NCI-H1930 (cell line): ENCODE data around the gene DCTN1.
"Not testable (repeated sequence)": the region's sequence is repeated elsewhere in the genome, so short reads cannot be mapped to it uniquely, and the experiment has no call there.

Experiments
- DNase-seq, 2 experiments: peaks; one replicate each; lab custom pipeline; 2025; lab: John Stamatoyannopoulos, UW

The DCTN1 gene

GRCh38 chr2:74369976-74370375 lies 10.1 kb downstream of the DCTN1 start:
- DNase-seq: no peak

DNA sequence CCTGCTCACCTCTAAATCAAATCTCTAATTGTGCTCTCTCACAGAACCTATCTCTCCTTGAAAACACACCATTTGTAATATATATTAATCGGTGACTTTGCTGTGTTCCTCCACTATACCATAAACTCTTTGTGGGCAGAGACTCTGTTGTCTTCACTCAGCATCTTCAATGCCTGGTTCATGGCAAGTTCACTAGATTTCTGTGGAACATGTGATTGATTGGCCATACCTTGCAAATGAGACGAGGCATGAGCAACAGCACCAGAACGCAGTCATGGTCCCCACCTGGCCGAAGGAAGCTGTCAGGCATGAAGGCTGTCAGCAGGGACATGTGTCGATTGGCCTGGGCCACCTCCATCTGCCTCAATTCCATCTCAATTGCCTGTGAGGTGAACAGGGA lies 11.6 kb downstream of the DCTN1 start:
- DNase-seq: no peak

- DNase-seq: no peak
Measured at GRCh38 chr2:74367789-74368188, 12.3 kb downstream of the DCTN1 start.

DNA sequence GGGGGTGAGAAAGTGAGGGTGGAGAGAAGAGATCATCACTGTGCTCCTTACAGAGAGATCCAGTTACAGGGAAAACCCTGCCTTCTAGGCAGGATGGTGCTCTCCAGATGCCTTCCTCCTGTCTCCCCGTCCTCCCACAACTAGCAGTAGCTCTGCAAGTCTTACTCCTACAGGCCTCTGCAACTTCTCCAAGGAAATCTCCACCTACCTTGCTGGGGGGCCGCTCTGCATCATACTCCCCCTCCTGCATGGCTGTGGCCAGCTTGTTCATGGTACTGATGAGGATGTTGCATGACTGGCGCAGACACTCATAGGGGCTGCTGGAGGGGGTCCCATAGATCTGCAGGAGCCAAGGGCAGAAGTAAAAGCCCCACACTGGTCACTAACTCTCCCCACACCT lies 14.1 kb downstream of the DCTN1 start:
- no peak for DNase-seq

- DNase-seq: no peak
Measured at GRCh38 chr2:74364533-74365505, 15.3 kb downstream of the DCTN1 start.

GRCh38 chr2:74361327-74361726 lies 18.8 kb downstream of the DCTN1 start:
- DNase-seq: no peak

DNA sequence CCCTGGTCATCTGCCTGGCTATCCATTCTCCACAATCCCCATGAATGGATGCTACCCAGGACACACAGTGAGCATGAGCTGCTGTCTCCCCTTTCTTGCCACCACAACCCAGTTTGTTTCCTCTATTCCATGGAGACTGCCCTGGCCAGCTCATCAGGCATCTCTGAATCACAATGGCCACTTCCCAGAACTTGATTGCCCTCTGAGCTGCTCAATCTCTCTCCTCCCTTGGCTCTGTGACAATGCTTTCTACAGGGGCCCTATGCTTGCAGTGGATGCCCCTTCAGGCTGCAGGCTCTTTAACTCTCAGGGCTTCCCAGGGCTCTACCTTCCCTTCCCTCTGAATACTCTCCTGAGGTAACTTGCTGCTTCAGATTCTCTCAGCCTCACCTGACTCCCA lies 22.5 kb downstream of the DCTN1 start:
- DNase-seq: no peak

DNA sequence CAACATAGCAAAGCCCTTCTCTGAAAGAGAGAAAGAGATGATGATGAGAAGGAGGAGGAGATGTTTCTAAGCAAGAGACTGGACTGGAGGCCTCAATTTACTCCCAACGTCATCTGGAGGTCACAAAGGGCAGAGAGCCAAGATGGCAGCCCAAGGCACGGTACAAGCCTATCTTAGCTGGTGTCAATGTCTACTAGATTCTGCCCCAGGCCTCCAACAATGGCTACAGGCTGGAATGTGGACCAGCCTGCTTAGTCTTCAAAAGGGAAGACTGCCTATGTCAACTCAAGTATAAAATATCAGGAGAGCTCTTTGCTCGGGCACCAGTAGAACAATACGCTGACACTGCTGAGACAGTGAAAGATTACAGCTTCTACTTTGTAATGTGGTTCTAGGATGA lies 30.2 kb downstream of the DCTN1 start:
- DNase-seq: no peak

GRCh38 chr2:74347742-74348141 lies 32.4 kb downstream of the DCTN1 start:
- no peak for DNase-seq

DNA sequence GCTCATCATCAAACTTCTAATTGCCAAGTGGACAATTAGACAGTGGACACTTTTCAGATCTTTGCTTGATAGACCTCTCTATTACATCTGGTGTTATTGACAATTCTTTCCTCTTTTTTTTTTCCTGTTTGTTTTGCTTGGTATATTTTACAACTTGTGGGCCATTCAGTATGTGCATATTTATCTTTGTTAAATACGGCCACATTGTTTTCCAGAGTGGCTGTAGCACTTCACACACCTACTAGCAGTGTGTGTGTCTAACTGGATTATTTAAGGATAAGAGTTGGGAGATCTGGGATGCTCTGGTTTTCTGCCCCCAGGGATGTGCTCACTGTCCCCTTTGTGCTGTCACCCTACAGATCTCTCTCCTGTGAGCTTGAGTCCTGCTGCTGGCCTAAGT lies 32.8 kb downstream of the DCTN1 start:
- DNase-seq: no peak

- no peak for DNase-seq
Measured at GRCh38 chr2:74345272-74345943, 34.7 kb downstream of the DCTN1 start.

DNA sequence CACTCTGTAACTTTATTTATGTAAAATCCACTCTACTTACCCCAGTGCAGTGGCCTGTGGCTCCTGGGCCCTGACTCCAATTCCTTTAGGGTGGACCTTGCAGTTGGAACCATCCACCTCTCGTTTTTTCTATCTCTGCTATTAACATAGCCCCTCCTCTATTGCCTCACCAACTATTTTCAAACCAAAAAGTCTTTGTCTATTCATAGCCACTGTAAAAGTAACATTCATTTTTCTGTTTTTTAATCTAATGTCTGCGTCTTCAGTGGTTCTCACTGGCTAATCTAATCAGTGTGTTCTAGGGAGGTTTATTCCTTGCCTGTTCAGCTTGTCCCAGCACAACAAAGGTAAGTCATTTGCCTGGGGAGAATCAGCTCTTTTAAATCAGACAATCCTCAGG lies 36.8 kb downstream of the DCTN1 start, which contains the start of gene SLC4A5:
SLC4A5 (minus strand) TSS at position 101 of the 400 bp plus-strand sequence. CDS start 28,393 bp downstream, outside the sequence.
- no peak for DNase-seq

- DNase-seq: not testable (repeated sequence)
Measured at GRCh38 chr2:74336227-74336626, 43.9 kb downstream of the DCTN1 start.

DNA sequence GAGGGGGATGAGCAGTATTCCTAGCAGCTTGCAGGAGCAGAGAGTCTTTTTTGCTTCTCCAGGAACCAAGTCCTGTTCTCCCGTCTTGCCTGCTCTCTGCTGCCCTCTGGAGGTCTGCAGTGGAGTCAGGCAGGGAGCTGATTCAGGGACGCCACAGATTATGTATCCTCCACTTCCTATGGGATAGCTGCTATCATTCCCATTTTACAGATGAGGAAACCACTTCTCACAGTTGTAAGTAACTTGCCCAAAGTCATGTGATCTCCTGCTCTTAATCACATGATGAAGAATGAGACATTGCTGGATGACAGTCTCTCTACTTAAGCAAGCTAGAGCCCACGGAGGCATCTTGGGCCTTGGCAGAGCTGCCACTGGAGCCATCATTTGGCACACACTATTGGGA lies 45.2 kb downstream of the DCTN1 start:
- DNase-seq: peak; percentile 29 to 65

DNA sequence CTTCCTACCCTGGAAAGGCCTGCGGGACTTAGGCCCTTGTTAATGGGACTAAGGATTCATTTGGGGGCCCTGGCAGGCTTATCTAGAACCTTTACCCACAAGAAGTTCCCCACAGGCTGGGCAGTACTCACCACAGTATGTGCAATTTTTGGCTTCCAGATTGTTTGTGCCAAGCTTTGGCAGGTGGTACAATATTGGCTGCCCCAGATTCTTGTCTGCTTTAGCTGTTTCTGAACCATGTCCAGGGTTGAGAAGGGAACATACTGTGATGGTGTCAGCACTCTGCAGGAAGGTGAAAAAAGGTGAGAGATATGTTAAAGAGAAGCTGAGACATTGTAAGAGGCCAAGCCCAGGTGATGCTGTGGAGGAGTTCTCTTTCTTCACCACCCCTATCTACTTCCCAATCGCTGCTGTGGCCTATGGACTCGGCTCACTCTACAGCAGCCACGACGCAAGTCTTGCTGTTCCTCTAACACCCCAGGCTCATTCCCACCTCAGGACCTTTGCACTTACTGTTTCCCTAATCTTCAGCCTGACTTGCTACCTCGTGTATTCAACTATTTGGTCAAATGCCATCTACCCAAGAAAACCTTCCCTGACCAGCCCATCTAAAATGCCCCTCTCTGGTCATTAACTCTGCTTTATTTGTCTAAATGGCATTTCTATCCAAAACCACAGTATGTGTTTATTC lies 46.1 kb downstream of the DCTN1 start:
- DNase-seq: no peak

DNA sequence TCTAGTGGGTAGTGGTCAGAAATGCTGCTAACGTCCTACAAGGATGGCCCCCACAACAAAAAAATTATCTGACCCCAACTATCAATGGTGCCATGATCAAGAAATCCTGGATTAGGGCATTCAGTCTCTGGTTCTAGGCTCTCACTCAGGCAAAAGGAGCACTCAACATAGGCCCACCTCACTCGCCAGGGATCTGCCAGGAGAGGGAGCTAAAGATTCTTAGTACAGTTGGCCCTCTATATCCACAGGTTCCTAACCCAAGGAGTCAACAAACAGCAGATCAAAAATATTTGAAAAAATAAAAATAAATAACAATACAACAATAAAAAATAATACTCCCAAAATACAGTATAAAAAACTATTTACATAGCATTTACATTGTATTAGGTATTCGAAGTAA lies 46.9 kb downstream of the DCTN1 start:
- peak in 1 of 2 experiments; percentile 31 for DNase-seq

GRCh38 chr2:74332550-74333174 lies 47.4 kb downstream of the DCTN1 start:
- no peak for DNase-seq

DNA sequence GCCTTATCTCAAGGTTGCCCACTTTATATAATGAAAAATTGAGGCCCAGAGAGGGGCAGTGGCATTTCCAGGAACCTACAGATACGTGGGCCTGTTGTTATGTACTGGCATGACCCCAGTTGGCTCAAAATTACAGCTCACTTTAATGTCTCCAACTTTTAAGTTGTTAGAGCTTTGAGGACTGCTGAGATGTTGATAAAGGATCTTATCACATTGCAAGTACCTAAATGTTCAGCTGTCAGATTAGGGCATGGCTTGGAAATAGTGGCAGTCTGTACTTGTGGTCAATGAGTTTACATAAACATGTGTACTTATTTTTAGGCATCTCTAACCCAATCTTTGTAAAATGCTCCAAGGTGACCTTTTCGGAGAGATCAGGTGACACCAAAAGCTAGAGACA lies 51.5 kb downstream of the DCTN1 start:
- DNase-seq: no peak

- no peak for DNase-seq
Measured at GRCh38 chr2:74328074-74328473, 52.0 kb downstream of the DCTN1 start.

DNA sequence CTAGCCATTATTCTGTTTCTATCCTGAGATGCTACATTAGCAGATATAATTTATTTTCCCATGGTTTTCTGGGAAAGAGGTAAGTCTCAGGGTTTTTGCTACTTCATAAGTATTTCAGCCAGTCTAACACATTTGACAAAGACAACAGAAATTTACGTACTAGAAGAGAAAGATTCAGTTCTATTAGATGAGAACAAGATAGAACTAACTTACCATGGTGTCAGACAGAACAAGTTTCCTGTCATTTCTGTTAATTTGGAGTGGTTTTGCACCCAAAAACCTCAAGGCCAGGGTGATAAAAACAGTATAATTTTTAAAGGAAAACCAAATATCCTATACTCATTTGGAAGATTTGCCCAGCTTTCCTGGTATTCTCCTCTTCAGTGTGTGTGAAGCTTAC lies 52.5 kb downstream of the DCTN1 start:
- no peak for DNase-seq

DNA sequence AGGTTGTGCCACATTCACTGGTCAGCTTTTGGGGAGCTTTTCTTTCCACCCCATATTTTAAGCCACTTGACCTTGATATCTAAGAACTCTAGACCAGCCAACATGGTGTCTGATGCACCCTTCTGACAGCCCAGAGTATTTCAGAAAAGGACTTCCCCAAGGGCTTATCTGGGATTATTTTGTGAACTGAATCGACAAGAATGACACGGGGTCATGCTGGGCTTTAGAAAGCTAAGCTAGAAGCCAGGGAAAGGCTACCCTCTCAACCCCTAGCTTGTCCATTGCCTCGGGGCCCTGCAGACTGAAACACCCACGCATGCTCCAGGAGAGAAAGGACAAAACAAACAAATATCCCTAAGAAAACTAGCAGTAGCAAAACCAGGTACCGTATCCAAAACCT lies 52.9 kb downstream of the DCTN1 start:
- DNase-seq: no peak

- no peak for DNase-seq
Measured at GRCh38 chr2:74325815-74326214, 54.3 kb downstream of the DCTN1 start.
